KMS-11 (cell line): Measurements from ENCODE around the gene ARSJ.
"Not testable (repeated sequence)": the region's sequence is repeated elsewhere in the genome, so short reads cannot be mapped to it uniquely, and the experiment has no call there.

Experiments
- H2AFZ ChIP-seq: fragments of 200-600 bp; sonication (generic); 2 replicates; pipeline ENCODE4 v1.6.1; 2016; ENCODE audit warnings: antibody characterized with exemption, mixed run types, low read depth
- H3K27ac ChIP-seq: fragments of 200-600 bp; sonication (generic); 2 replicates; pipeline ENCODE4 v1.6.1; 2016; ENCODE audit warnings: mild to moderate bottlenecking, mixed run types
- H3K27me3 ChIP-seq: fragments of 200-600 bp; sonication (generic); 2 replicates; pipeline ENCODE4 v1.6.1; 2017; ENCODE audit warnings: mild to moderate bottlenecking, low read depth, mixed run types, moderate library complexity; ENCODE audit not compliant: insufficient read depth
- H3K36me3 ChIP-seq: fragments of 200-600 bp; sonication (generic); 2 replicates; pipeline ENCODE4 v1.6.1; 2017; ENCODE audit warnings: mild to moderate bottlenecking, mixed run types; ENCODE audit not compliant: insufficient read depth
- H3K4me1 ChIP-seq: fragments of 200-600 bp; sonication (generic); 2 replicates; pipeline ENCODE4 v1.6.1; 2016; ENCODE audit warnings: mild to moderate bottlenecking, low read depth, mixed run types; ENCODE audit not compliant: poor library complexity, severe bottlenecking
- H3K4me2 ChIP-seq: fragments of 200-600 bp; sonication (generic); 2 replicates; pipeline ENCODE4 v1.7.0; 2016; ENCODE audit warnings: mild to moderate bottlenecking, mixed run types
- H3K4me3 ChIP-seq: fragments of 200-600 bp; sonication (generic); IDR thresholded peaks from 2 replicates; pipeline ENCODE4 v1.6.1; 2017; ENCODE audit warnings: low read depth, low read length, mixed read lengths; ENCODE audit not compliant: insufficient read depth
- H3K79me2 ChIP-seq: fragments of 200-600 bp; sonication (generic); 2 replicates; pipeline ENCODE4 v1.6.1; 2016; ENCODE audit warnings: low read depth, mixed run types; ENCODE audit not compliant: insufficient read depth
- H3K9ac ChIP-seq: fragments of 200-600 bp; sonication (generic); 2 replicates; pipeline ENCODE4 v1.6.1; 2016; ENCODE audit warnings: mild to moderate bottlenecking, mixed run types
- H4K20me1 ChIP-seq: fragments of 200-600 bp; sonication (generic); 2 replicates; pipeline ENCODE4 v1.6.1; 2016; ENCODE audit warnings: mild to moderate bottlenecking, mixed run types; ENCODE audit not compliant: insufficient read depth
- TF ChIP-seq, protein P1 (sequence below): fragments of 200-600 bp; sonication (generic); conservative IDR thresholded peaks from 2 replicates; pipeline ENCODE4 v1.6.1; 2017; ENCODE audit warnings: low read depth, mild to moderate bottlenecking, antibody characterized with exemption, low read length, moderate library complexity, mixed read lengths

The ARSJ gene

DNA sequence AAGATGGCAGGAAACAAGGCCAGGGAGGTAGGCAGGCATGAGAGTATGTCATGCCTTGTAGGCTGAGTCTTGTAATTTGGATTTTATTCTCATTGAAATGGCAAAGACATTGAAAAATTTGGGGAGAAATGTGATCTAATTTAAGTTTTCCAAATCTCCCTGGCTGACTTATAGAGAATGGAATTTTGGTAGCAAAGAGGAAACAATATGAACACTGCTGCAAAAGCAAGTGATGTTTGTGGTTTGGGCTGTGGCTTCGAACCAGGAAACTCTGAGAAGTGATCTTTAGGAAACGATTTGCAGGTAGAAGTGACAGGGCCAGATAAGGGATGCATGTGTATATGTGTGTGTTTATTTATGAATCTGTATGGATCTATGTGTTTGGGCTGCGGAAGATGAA, 35.6 kb downstream of the ARSJ start:
- Histone ChIP-seq H3K79me2 (no peaks in the 10 kb centered on the region), H3K4me3 (no peak overlapping the region), H3K9ac (no peak overlapping the region), H2AFZ (no peak overlapping the region), H4K20me1 (no peaks in the 10 kb centered on the region), H3K4me1 (no peaks in the 10 kb centered on the region), H3K27me3 (no peaks in the 10 kb centered on the region), H3K4me2 (no peak overlapping the region), H3K27ac (no peak overlapping the region), H3K36me3 (no peaks in the 10 kb centered on the region)
- TF ChIP-seq, protein P1, sequence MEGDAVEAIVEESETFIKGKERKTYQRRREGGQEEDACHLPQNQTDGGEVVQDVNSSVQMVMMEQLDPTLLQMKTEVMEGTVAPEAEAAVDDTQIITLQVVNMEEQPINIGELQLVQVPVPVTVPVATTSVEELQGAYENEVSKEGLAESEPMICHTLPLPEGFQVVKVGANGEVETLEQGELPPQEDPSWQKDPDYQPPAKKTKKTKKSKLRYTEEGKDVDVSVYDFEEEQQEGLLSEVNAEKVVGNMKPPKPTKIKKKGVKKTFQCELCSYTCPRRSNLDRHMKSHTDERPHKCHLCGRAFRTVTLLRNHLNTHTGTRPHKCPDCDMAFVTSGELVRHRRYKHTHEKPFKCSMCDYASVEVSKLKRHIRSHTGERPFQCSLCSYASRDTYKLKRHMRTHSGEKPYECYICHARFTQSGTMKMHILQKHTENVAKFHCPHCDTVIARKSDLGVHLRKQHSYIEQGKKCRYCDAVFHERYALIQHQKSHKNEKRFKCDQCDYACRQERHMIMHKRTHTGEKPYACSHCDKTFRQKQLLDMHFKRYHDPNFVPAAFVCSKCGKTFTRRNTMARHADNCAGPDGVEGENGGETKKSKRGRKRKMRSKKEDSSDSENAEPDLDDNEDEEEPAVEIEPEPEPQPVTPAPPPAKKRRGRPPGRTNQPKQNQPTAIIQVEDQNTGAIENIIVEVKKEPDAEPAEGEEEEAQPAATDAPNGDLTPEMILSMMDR, result no peak

DNA sequence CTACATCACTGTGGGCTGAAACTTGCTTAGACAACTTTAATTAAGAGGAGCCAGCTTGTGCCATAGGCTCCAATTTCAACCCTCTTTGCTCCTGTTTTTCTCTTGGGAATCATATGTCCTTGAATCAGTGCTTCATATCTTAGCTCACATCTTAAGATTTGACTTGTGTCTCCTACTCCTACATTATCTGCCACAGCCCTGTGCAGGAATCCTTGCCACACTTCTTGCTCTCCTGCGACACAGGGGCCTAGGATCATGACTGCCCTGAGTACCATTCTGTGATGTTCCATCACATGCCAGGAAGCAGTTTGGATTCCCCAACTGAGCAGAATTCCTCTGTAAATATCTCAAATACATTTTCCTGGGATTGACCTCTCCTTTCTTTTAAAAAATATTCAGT, 36.4 kb downstream of the ARSJ start:
- no peak overlapping the region for H3K9ac ChIP-seq
- H3K79me2 ChIP-seq, result no peaks in the 10 kb centered on the region
- no peak overlapping the region for H3K27ac ChIP-seq
- no peak overlapping the region for H2AFZ ChIP-seq
- no peaks in the 10 kb centered on the region for H3K27me3 ChIP-seq
- no peaks in the 10 kb centered on the region for H4K20me1 ChIP-seq
- H3K4me3 ChIP-seq, result no peak overlapping the region
- H3K36me3 ChIP-seq, result no peaks in the 10 kb centered on the region
- H3K4me2 ChIP-seq, result no peak overlapping the region
- TF ChIP-seq, protein P1, result no peak
- H3K4me1 ChIP-seq, result no peaks in the 10 kb centered on the region

DNA sequence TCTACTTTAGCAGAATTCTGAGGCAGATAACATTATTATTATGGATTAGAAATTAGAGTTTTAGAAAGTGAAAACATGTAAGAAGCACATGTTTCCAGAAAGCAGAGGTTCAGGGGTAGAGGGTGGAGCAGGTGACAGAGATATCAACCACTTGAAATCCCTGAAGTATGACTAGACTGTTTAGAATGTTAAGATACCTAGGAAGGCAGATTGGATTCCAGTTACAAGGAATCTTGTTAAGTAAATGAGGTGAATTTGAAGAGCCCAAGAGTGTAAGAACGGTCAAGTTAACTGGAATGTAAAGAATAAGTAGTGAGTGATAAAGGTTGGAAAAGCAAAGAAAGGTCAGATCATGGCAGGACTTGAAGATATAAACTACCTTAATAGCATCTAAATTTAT, 37.6 kb downstream of the ARSJ start:
- H3K27ac ChIP-seq, result no peak overlapping the region
- H3K4me1 ChIP-seq, result no peaks in the 10 kb centered on the region
- TF ChIP-seq, protein P1, result no peak
- H3K4me2 ChIP-seq, result no peak overlapping the region
- H3K36me3 ChIP-seq, result no peaks in the 10 kb centered on the region
- H3K27me3 ChIP-seq, result no peaks in the 10 kb centered on the region
- no peak overlapping the region for H3K9ac ChIP-seq
- no peak overlapping the region for H3K4me3 ChIP-seq
- no peaks in the 10 kb centered on the region for H3K79me2 ChIP-seq
- no peaks in the 10 kb centered on the region for H4K20me1 ChIP-seq
- H2AFZ ChIP-seq, result no peak overlapping the region

DNA sequence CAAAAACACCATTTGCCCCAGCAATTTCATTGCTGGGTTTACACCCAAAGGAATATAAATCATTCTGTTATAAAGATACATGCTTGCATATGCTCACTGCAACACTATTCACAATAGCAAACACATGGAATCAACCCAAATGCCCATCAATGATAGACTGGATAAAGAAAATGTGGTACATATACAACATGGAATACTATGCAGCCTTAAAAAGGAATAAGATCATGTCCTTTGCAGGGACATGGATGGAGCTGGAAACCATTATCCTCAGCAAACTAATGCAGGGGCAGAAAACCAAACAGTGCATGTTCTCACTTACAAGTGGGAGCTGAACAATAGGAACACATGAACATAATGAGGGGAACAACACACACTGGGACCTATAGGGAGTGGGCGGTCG, 39.3 kb downstream of the ARSJ start:
- H3K27me3 ChIP-seq, H3K9ac ChIP-seq, H3K4me2 ChIP-seq, H3K27ac ChIP-seq, H4K20me1 ChIP-seq, H3K4me3 ChIP-seq, H3K4me1 ChIP-seq, H2AFZ ChIP-seq, H3K36me3 ChIP-seq, H3K79me2 ChIP-seq: not testable (repeated sequence)

DNA sequence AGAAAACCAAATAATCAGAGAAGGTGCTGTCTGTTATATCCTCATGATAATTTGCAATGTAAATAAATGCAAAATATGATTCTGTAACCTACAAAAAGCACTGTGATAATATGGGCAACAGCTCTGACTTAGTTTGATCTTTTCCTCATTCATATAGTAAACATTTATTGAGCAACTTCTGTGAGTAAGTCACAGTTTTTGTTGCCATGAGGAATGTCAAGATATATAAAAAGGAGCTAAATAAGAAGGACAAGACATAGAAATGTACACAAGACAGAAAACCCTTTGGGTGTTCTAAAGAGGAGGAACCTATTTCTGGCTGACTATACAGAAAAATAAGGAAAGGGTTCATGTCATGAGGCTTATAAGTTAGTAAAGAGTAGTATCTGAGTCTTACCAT, 44.3 kb downstream of the ARSJ start:
- Histone ChIP-seq H3K4me3 (no peak overlapping the region), H3K27ac (no peak overlapping the region)

DNA sequence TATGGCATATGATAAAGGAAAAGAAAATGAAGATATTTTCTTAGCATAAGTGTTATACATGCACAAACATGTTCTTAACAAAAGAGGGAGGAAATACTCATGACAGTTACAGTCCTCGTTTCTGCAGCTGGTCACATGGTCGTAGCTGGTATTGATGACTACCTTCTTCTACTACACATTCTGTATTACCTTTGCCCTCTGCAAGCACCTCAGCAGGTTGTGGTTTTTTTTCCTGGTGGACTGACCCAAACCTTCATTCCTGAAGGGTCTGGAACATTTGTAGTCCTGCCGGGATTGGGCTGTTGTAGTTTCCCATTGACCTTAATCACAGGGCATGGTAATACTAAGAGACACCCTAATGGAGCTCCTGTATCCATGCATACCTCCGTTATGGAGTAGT, 54.7 kb downstream of the ARSJ start:
- H3K4me2 ChIP-seq, H3K36me3 ChIP-seq, H4K20me1 ChIP-seq, H3K9ac ChIP-seq, H3K4me1 ChIP-seq, H3K4me3 ChIP-seq, H2AFZ ChIP-seq, H3K27ac ChIP-seq, H3K27me3 ChIP-seq, H3K79me2 ChIP-seq: not testable (repeated sequence)

More for the DNA sequence above, 44.3 kb downstream of the ARSJ start:
- H3K79me2 ChIP-seq, result no peaks in the 10 kb centered on the region
- no peaks in the 10 kb centered on the region for H3K27me3 ChIP-seq
- TF ChIP-seq, protein P1, result no peak
- H3K4me1 ChIP-seq, result no peaks in the 10 kb centered on the region
- no peaks in the 10 kb centered on the region for H4K20me1 ChIP-seq
- H3K9ac ChIP-seq, result no peak overlapping the region
- no peaks in the 10 kb centered on the region for H3K36me3 ChIP-seq
- H3K4me2 ChIP-seq, result no peak overlapping the region
- no peak overlapping the region for H2AFZ ChIP-seq
